Pancreas (tissue), 10 donors: ENCODE results near the gene PRSS27. TPM values are rescaled to one million over a fixed set of nuclear protein-coding genes. Genes with fewer than 3 reads are reported as not detected.

Experiments
- ATAC-seq, 4 donors: fragments of 200-7000 bp; cut with Tn5 transposase; one replicate each; pipeline versions ENCODE4 v1.8.0 to v1.9.1; 2020; ENCODE audit warnings: mild to moderate bottlenecking in 4 of 4, moderate library complexity in 4 of 4
- DNase-seq, 6 donors: peaks; one replicate each; pipeline ENCODE4 v3.0.0-alpha.2; 2020
- FAIRE-seq: peaks from 2 replicates; lab custom pipeline; 2012; peaks lifted over from hg19 to GRCh38; lab: Jason Lieb, UNC
- H3K27ac ChIP-seq, 4 donors: fragments of 200-600 bp; sonication (generic); 1 replicate in 3 of 4; 2 replicates in 1 of 4; pipeline versions ENCODE4 v1.5.0 to v1.8.0; 2020
- H3K27me3 ChIP-seq, 4 donors: fragments of 200-600 bp; one replicate each; pipeline ENCODE4 v1.8.0; 2021
- H3K36me3 ChIP-seq, 3 donors: fragments of 200-600 bp; sonication (generic) in 1 of 3; one replicate each; pipeline versions ENCODE4 v1.5.0 to v1.8.0; 2020 to 2021
- H3K4me1 ChIP-seq, 3 donors: fragments of 200-600 bp; one replicate each; pipeline ENCODE4 v1.8.0; 2021
- H3K4me3 ChIP-seq, 4 donors: fragments of 200-600 bp; sonication (generic) in 2 of 4; one replicate each; pipeline versions ENCODE4 v1.5.0 to v1.8.0; 2020 to 2021
- H3K9me3 ChIP-seq, 4 donors: fragments of 200-600 bp; one replicate each; pipeline ENCODE4 v1.8.0; 2021
- CTCF ChIP-seq, 4 donors: fragments of 200-600 bp; sonication (generic) in 3 of 4; IDR thresholded peaks; one replicate each; pipeline versions ENCODE4 v1.5.0 to v1.8.0; 2021; ENCODE audit warnings: antibody characterized with exemption in 4 of 4
- WGBS, 2 donors: extraction: QIAGEN DNeasy Blood & Tissue Kit; methylation state at CpG; one replicate each; pipeline ENCODE4 v1.1.7; 2013; 5-methylcytosine and 5-hydroxymethylcytosine counted together
- intact Hi-C, 3 donors: fragments of 100-400 bp; cut with DNase I; formaldehyde crosslinking; loops; one replicate each; pipeline versions ENCODE4 v1.11.1 to v1.14.2; 2022
- polyA plus RNA-seq, 2 donors: library from polyadenylated mRNA; stranded (reverse); fragments of 200-250 nt; gene quantifications; one replicate each; pipeline ENCODE4 v1.2.3, GENCODE V29; 2013
- total RNA-seq, 6 donors: library from RNA; stranded (reverse); fragmentation: NEBNext Ultra II Directional in 4 of 6; extraction: Animal tissue kit (Norgen Biotek cat#: 25700) in 4 of 6; gene quantifications; one replicate each; pipeline versions ENCODE4 v1.2.1 to v1.2.4, GENCODE V29; 2021 to 2023
- donor health status: healthy with polysubstance abuse.
- donor health status: DM: no; HTN: no; CAD: no; lungs with moderate emphysema.
- donor health status: DM: no; HTN: no; CAD: no.
- donor health status: control.
- donor health status: control.
- donor health status: Bipolar disorder and iron deficiency.
- donor health status: DM: yes; HTN: yes; CAD: no.
- donor health status: DM: no; HTN: no; CAD: no.
- donor health status: DM: no; HTN: no; CAD: no.
- donor health status: DM: yes; HTN: yes; CAD: no.

The PRSS27 gene
- total and polyA plus RNA-seq, 8 donors: 0.22 to 2.1 (median 0.56) TPM

DNA sequence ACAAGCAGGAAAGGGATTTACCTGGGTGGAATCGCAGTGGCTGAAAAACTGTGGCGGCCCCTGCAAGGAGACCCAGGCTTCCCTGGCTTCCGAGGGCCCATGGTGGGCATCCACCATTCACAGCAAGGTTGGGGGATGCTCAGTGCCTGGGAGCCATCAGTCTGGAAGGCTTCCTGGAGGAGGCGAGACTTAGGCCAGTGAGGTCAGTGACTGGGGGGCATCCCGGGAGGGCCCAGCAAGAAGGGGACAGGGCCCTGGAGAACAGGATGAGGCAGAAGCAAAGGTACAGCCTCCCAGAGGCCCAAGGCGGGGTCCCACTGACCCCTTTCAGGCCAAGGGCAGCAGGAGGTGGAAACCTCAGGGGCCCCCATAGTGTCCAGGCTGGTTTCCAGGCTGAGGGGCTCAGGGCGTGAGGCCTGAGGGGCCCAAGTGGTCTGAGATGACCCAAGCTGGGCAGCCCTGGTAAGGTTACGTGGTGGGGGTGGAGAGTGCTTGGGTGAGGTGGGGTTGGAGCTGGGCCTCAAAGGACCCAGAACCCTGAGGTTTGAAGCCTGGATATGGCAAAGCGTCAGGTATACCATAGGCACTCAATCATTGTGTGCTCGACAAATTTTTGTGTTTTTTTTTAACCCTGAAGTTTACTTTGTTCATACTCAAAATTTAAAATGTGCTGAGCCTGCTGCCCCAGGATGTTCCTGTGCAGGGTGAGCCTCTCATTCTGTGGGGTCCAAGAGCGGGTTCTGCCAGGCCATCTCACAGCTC is 16.6 kb upstream of the PRSS27 start:
- no peaks in the 10 kb centered on the region for H3K27me3 ChIP-seq
- FAIRE-seq (no peak), ATAC-seq (no peak), DNase-seq (no peak)
- H3K27ac ChIP-seq: no peak overlapping the region
- no peaks in the 10 kb centered on the region for H3K9me3 ChIP-seq
- no peaks in the 10 kb centered on the region for H3K36me3 ChIP-seq
- no peak for TF ChIP-seq CTCF (IDR thresholded peaks at IDR 0.05)
- intact Hi-C loops: no loop called here
- 84 to 90% methylated on average over 11 of the region's 11 CpGs for WGBS, 2 donors
- no peaks in the 10 kb centered on the region for H3K4me1 ChIP-seq
- H3K4me3 ChIP-seq: no peak overlapping the region

- no peak for DNase-seq
- H3K36me3 ChIP-seq: no peaks in the 10 kb centered on the region
- no peak for TF ChIP-seq CTCF (IDR thresholded peaks at IDR 0.05)
- intact Hi-C loops: no loop called here
- no peak for ATAC-seq
- H3K4me3 ChIP-seq: no peak overlapping the region
- H3K9me3 ChIP-seq: no peaks in the 10 kb centered on the region
- 71 to 77% methylated on average over 10 of the region's 10 CpGs for WGBS, 2 donors
- H3K27ac ChIP-seq: no peak overlapping the region
- no peaks in the 10 kb centered on the region for H3K4me1 ChIP-seq
- no peak for FAIRE-seq
- no peaks in the 10 kb centered on the region for H3K27me3 ChIP-seq
Observed at GRCh38 chr16:2734844-2735515, 15.0 kb upstream of the PRSS27 start.

DNA sequence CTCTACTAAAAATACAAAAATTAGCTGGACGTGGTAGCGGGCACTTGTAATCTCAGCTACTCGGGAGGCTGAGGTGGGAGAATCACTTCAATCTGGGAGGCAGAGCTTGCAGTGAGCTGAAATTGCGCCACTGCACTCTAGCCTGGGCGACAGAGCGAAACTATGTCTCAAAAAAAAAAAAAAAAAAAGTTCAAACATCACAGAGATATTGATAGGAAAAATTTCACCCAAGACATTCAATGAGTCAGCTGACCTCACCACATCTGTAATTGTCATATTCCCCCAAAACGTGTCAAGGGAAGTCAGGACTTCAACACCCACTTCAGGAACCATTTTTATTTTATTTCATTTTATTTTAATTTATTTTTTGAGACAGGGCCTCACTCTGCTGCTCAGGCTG is 8.0 kb upstream of the PRSS27 start:
- intact Hi-C loops: no loop called here
- no peaks in the 10 kb centered on the region for H3K36me3 ChIP-seq
- no peaks in the 10 kb centered on the region for H3K4me1 ChIP-seq
- TF ChIP-seq CTCF (IDR thresholded peaks at IDR 0.05): no peak
- ATAC-seq (no peak), DNase-seq (no peak), FAIRE-seq (no peak)
- no peak overlapping the region for H3K4me3 ChIP-seq
- H3K9me3 ChIP-seq: no peaks in the 10 kb centered on the region
- WGBS, 2 donors: 84 to 88% methylated on average over 7 of the region's 7 CpGs
- H3K27me3 ChIP-seq: no peaks in the 10 kb centered on the region
- H3K27ac ChIP-seq: no peak overlapping the region

DNA sequence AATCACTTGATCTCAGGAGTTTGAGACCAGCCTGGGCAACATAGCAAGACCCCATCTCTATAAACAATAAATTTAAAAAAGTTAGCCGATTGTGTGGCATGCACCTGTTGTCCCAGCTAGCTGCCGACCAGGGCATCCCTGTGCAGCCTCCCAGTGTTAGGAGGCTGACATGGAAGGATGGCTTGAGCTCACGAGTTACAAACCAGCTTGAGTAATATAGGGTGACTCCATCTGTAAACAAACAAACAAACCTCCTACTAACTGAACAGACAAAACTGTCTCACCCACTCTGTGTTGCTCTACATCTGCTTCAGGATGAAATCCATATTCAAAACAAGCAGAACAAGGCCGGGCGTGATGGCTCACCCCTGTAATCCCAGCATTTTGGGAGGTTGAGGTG is 6.9 kb upstream of the PRSS27 start:
- H3K27ac ChIP-seq: no peak overlapping the region
- TF ChIP-seq CTCF (IDR thresholded peaks at IDR 0.05): no peak
- FAIRE-seq (no peak), ATAC-seq (no peak), DNase-seq (no peak)
- WGBS, 2 donors: 74% methylated on average over 5 of the region's 5 CpGs
- intact Hi-C loops: no loop called here
- no peak overlapping the region for H3K4me3 ChIP-seq
- H3K27me3 ChIP-seq: no peaks in the 10 kb centered on the region
- no peaks in the 10 kb centered on the region for H3K9me3 ChIP-seq
- H3K4me1 ChIP-seq: no peaks in the 10 kb centered on the region
- no peaks in the 10 kb centered on the region for H3K36me3 ChIP-seq
